Measurements from ENCODE around the gene CCSER1.

- no peak for TF ChIP-seq EP300 (IDR thresholded peaks at IDR 0.05; ENCODE audit: low read depth)
- TF ChIP-seq POLR2AphosphoS5 (IDR thresholded peaks at IDR 0.05), result no peak
- TF ChIP-seq CTCF (IDR thresholded peaks at IDR 0.05), result no peak
- TF ChIP-seq POLR2A (IDR thresholded peaks at IDR 0.05), result no peak
Observed at GRCh38 chr4:90943311-90943710, 816.1 kb downstream of the CCSER1 start.
